ENCODE results near the gene CSTPP1.

Gene CSTPP1

GRCh38 chr11:47125083-47125482, 188.5 kb downstream of the CSTPP1 start:
- Histone ChIP-seq H3K4me2 (no peak overlapping the region), H3K36me3 (ENCODE audit: insufficient read depth) (no peaks in the 10 kb centered on the region), H3K4me1 (ENCODE audit: low read depth, poor library complexity, severe bottlenecking) (no peaks in the 10 kb centered on the region), H3K9ac (no peak overlapping the region), H4K20me1 (ENCODE audit: insufficient read depth) (no peaks in the 10 kb centered on the region), H3K4me3 (IDR thresholded peaks at IDR 0.05; ENCODE audit: insufficient read depth, low read depth, low read length) (no peak overlapping the region), H3K27ac (no peak overlapping the region), H3K27me3 (ENCODE audit: insufficient read depth, low read depth) (no peaks in the 10 kb centered on the region), H3K79me2 (ENCODE audit: insufficient read depth, low read depth) (no peaks in the 10 kb centered on the region), H2AFZ (ENCODE audit: low read depth) (no peak overlapping the region)
- TF ChIP-seq CTCF (conservative IDR thresholded peaks at IDR 0.05; ENCODE audit: low read depth, low read length): no peak

- Histone ChIP-seq H3K4me3 (IDR thresholded peaks at IDR 0.05; ENCODE audit: insufficient read depth, low read depth, low read length) (no peak overlapping the region), H3K27me3 (ENCODE audit: insufficient read depth, low read depth) (no peaks in the 10 kb centered on the region), H2AFZ (ENCODE audit: low read depth) (no peak overlapping the region), H3K36me3 (ENCODE audit: insufficient read depth) (no peaks in the 10 kb centered on the region), H3K9ac (no peak overlapping the region), H4K20me1 (ENCODE audit: insufficient read depth) (no peaks in the 10 kb centered on the region), H3K4me2 (no peak overlapping the region), H3K4me1 (ENCODE audit: low read depth, poor library complexity, severe bottlenecking) (no peaks in the 10 kb centered on the region), H3K27ac (no peak overlapping the region), H3K79me2 (ENCODE audit: insufficient read depth, low read depth) (no peaks in the 10 kb centered on the region)
- no peak for TF ChIP-seq CTCF (conservative IDR thresholded peaks at IDR 0.05; ENCODE audit: low read depth, low read length)
Observed at GRCh38 chr11:47127213-47127612, 190.7 kb downstream of the CSTPP1 start.

GRCh38 chr11:47130543-47130942, 194.0 kb downstream of the CSTPP1 start:
- H3K4me2 ChIP-seq: no peak overlapping the region
- no peak for TF ChIP-seq CTCF (conservative IDR thresholded peaks at IDR 0.05; ENCODE audit: low read depth, low read length)
- no peak overlapping the region for H3K4me3 ChIP-seq (IDR thresholded peaks at IDR 0.05; ENCODE audit: insufficient read depth, low read depth, low read length)
- H3K27me3 ChIP-seq (ENCODE audit: insufficient read depth, low read depth): no peaks in the 10 kb centered on the region
- H3K4me1 ChIP-seq (ENCODE audit: low read depth, poor library complexity, severe bottlenecking): no peaks in the 10 kb centered on the region
- no peaks in the 10 kb centered on the region for H3K36me3 ChIP-seq (ENCODE audit: insufficient read depth)
- no peaks in the 10 kb centered on the region for H3K79me2 ChIP-seq (ENCODE audit: insufficient read depth, low read depth)
- H4K20me1 ChIP-seq (ENCODE audit: insufficient read depth): no peaks in the 10 kb centered on the region
- H3K27ac ChIP-seq: no peak overlapping the region
- H2AFZ ChIP-seq (ENCODE audit: low read depth): no peak overlapping the region
- no peak overlapping the region for H3K9ac ChIP-seq

- H3K27ac ChIP-seq: no peak overlapping the region
- H3K4me3 ChIP-seq (IDR thresholded peaks at IDR 0.05; ENCODE audit: insufficient read depth, low read depth, low read length): no peak overlapping the region
- no peaks in the 10 kb centered on the region for H3K27me3 ChIP-seq (ENCODE audit: insufficient read depth, low read depth)
- H3K9ac ChIP-seq: no peak overlapping the region
- H3K79me2 ChIP-seq (ENCODE audit: insufficient read depth, low read depth): no peaks in the 10 kb centered on the region
- TF ChIP-seq CTCF (conservative IDR thresholded peaks at IDR 0.05; ENCODE audit: low read depth, low read length): no peak
- no peak overlapping the region for H3K4me2 ChIP-seq
- no peaks in the 10 kb centered on the region for H3K4me1 ChIP-seq (ENCODE audit: low read depth, poor library complexity, severe bottlenecking)
- no peaks in the 10 kb centered on the region for H3K36me3 ChIP-seq (ENCODE audit: insufficient read depth)
- H4K20me1 ChIP-seq (ENCODE audit: insufficient read depth): no peaks in the 10 kb centered on the region
- no peak overlapping the region for H2AFZ ChIP-seq (ENCODE audit: low read depth)
Observed at GRCh38 chr11:47131136-47131535, 194.6 kb downstream of the CSTPP1 start.

- Histone ChIP-seq H3K4me1 (ENCODE audit: low read depth, poor library complexity, severe bottlenecking) (no peaks in the 10 kb centered on the region), H3K27ac (no peak overlapping the region), H4K20me1 (ENCODE audit: insufficient read depth) (no peaks in the 10 kb centered on the region), H3K4me2 (no peak overlapping the region), H3K27me3 (ENCODE audit: insufficient read depth, low read depth) (no peaks in the 10 kb centered on the region), H3K36me3 (ENCODE audit: insufficient read depth) (no peaks in the 10 kb centered on the region), H2AFZ (ENCODE audit: low read depth) (no peak overlapping the region), H3K9ac (no peak overlapping the region), H3K79me2 (ENCODE audit: insufficient read depth, low read depth) (no peaks in the 10 kb centered on the region), H3K4me3 (IDR thresholded peaks at IDR 0.05; ENCODE audit: insufficient read depth, low read depth, low read length) (no peak overlapping the region)
- TF ChIP-seq CTCF (conservative IDR thresholded peaks at IDR 0.05; ENCODE audit: low read depth, low read length): no peak
Observed at GRCh38 chr11:47132490-47132889, 195.9 kb downstream of the CSTPP1 start.

Measured in KMS-11 (cell line).